Stimulated activated CD4-positive, alpha-beta T cell treated with anti-CD3 and anti-CD28 coated beads, TNF-alpha, amount 100 ng/mL, for 48 hours (primary cell): Measurements from ENCODE around the gene PIBF1.

Source experiments
- DNase-seq, 3 donors: peaks; one replicate each; pipeline ENCODE4 v3.0.0-alpha.2; 2020; ENCODE audit warnings: low read depth in 3 of 3

PIBF1 gene

DNA sequence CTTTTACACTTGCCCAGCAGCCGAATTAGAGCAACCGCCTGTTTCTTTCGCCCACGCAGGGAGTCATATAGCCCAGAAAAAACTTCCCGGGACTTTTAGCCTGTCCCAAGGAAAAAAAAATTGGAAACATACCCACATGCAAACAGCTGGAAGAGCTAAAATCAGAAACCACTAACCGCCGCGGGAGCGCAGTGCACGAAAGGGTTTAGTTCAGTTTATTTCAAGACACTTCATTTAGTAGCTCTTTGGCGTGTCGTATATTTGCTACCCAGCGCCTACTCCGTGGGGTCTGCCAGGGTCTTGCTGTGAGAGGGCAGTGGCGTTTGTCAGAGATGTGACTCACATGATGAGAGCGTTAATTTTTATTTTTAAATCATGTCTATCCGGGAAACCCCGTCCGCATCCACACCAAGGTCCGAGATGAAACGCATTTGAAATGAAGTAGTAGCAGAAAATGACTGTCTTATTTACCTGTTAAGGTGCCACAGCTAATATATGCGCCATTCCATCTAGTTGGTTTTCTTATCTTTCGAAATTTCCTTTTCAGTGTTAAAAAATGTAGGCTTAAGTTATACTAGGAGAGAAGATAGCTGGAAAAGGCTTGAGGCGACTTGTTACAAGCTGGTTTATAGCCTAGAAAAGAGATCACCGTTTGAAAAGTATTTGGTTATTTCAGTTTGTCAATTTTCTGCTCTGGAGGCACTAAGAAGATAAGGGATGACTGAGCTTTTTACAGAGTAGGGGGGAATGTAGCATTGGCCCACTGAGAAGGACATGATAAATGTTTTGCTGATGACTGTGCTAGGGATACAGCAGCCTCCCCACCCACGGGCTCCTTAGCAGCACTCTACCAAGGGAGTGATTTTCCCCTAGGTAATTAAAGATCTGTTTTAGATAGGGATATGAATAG is 278.6 kb downstream of the PIBF1 start:
- DNase-seq = no peak

DNA sequence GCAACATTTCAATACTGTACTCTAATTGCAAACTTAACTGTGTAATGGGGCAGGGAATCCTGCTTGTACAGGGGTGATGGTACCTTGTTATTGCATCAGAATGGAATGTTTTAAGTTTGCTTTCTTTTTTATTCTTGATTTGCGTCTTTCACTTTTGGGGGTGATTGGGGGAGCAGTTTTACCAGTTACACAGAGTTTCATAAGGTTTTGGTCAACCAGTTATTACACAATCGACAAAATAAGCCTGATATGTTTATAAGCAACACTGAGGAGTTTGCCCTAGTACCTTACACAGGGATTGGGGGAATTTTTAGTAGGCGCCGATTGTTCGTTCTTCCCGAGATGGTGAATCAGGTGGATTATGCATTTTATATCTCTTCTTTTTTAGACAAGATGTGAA is 279.5 kb downstream of the PIBF1 start:
- DNase-seq = no peak

DNA sequence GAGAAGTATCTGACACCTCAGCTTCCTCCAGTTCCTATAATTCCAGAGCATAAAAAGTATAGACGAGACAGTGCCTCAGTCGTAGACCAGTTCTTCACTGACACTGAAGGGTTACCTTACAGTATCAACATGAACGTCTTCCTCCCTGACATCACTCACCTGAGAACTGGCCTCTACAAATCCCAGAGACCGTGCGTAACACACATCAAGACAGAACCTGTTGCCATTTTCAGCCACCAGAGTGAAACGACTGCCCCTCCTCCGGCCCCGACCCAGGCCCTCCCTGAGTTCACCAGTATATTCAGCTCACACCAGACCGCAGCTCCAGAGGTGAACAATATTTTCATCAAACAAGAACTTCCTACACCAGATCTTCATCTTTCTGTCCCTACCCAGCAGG is 279.9 kb downstream of the PIBF1 start:
- no peak for DNase-seq

DNA sequence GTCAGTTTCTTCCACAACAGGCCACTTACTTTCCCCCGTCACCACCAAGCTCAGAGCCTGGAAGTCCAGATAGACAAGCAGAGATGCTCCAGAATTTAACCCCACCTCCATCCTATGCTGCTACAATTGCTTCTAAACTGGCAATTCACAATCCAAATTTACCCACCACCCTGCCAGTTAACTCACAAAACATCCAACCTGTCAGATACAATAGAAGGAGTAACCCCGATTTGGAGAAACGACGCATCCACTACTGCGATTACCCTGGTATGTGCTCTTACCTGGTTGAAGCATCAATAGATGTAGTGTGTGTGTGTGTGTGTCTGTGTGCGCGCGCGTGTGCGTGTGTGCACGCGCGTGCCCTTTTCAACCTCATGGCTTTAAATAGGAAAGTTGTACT is 280.5 kb downstream of the PIBF1 start:
- no peak for DNase-seq

DNA sequence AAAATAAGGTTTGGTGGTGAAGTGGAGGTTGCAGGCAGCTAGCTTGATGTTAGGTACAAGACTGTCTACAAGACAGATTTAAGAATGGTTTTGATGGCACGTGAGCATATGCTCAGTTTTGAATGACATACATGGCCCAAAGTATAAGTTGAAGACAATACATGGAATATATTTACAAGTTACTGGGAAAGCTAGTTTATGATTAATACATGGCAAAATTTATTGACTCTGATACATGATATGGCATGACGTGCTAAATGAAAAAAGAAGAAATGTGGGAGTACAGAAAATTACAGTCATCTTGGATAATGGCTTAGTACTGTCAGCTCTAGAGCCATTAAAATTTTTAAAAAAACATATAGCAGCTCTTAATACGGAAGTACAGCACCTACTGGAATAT is 281.2 kb downstream of the PIBF1 start:
- DNase-seq = no peak

DNA sequence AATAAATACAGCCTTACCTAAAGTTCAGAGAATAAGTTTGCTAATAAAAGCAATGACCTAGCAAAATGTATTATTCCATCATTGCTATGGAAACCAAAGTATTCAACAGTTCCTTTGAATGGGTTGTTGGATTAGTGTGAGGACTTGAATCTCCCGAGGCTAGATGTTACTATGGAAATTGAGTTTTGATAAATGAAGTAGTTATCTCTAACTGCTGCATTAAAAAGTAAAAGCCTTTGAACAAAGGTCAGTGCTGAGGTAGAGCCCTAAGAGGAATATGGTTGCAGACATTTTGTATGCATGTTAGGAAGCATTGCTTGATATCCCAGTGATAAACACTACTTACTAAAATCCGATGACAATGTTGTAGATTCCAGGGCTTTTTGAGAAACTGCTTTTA is 283.1 kb downstream of the PIBF1 start:
- DNase-seq = no peak

DNA sequence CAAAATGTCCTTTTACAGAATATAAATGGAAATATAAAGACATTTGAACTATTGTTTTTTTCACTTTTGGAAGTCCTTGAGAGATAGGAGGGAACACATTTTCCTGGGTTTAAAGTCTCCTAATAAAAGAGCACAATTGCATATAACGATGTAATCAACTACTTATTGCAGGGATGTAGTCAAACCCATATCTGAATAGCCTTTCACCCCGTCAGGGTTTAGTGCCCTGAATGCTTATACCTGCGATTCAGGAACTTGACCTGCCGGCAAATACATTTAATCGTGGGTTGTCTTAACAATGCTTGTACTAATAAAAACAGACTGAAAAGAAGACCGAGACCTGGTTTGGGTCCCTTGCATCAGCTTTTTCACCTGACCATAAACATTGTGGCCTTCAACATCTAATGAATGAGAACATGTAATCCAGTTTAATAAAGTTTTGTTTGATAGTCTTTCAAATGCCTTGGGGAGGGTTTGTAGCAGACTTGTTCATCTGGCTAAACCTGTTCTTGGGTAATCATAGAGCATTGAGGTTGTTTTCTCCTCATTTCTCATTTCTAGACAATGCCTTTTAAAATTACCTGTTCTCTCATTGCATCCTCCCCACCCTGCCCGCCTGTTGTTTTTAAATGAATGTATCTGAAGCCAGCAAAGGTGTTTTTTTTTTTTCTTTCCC is 283.9 kb downstream of the PIBF1 start:
- DNase-seq = no peak
